Large intestine (tissue), 12 donors: ENCODE results near the gene ICA1L. TPM values are rescaled to one million over a fixed set of nuclear protein-coding genes. Genes with fewer than 3 reads are reported as not detected.
"Not testable (repeated sequence)": the region's sequence is repeated elsewhere in the genome, so short reads cannot be mapped to it uniquely, and the experiment has no call there.

Experiments
- DNase-seq, 2 donors: peaks; one replicate each; pipeline versions ENCODE4 v3.0.0 to v3.0.0-alpha.2; 2013
- H3K27ac ChIP-seq: one replicate; pipeline ENCODE4 v1.5.1; 2013; ENCODE audit warnings: low read length
- H3K27me3 ChIP-seq: 2 replicates; pipeline ENCODE4 v1.6.1; 2013; ENCODE audit warnings: low read length; ENCODE audit not compliant: control insufficient read depth, insufficient read depth
- H3K36me3 ChIP-seq: 2 replicates; pipeline ENCODE4 v1.6.1; 2013; ENCODE audit warnings: low read length; ENCODE audit not compliant: control insufficient read depth, insufficient read depth
- H3K4me1 ChIP-seq: one replicate; pipeline ENCODE4 v1.6.1; 2013; ENCODE audit warnings: low read length; ENCODE audit not compliant: control insufficient read depth, insufficient read depth
- H3K4me3 ChIP-seq: one replicate; pipeline ENCODE4 v1.5.1; 2013; ENCODE audit warnings: low read length
- H3K9me3 ChIP-seq: one replicate; pipeline ENCODE4 v1.6.1; 2013; ENCODE audit warnings: mild to moderate bottlenecking, low read depth, low read length, moderate library complexity; ENCODE audit not compliant: control insufficient read depth
- WGBS: methylation state at CpG from one replicate; pipeline ENCODE4 v1.1.5; 2013; ENCODE audit warnings: low lambda C conversion rate; ENCODE audit not compliant: insufficient coverage; 5-methylcytosine and 5-hydroxymethylcytosine counted together
- long read RNA-seq, 11 donors: transcript quantifications; one replicate each; lab custom pipeline, GENCODE V29; 2026
- polyA plus RNA-seq: library from polyadenylated mRNA; unstranded; fragments of 120-200 nt; gene quantifications from one replicate; pipeline ENCODE4 v1.2.1, GENCODE V29; 2013

ICA1L gene
- 10.7 TPM for polyA plus RNA-seq
- long read RNA-seq, donor 1: 0 reads
- long read RNA-seq, donor 2: 0 reads
- long read RNA-seq, donor 3: 0 reads
- long read RNA-seq, donor 4: 0 reads
- long read RNA-seq, donor 5: 0 reads
- long read RNA-seq, donor 6: 0 reads
- long read RNA-seq, donor 7: 0 reads
- long read RNA-seq, donor 8: 0 reads
- long read RNA-seq, donor 9: 0 reads
- long read RNA-seq, donor 10, partial matches to known transcripts: 0 of 1 reads
- long read RNA-seq, donor 10, other reads (novel, unspliced or antisense): 0 of 1 reads
- long read RNA-seq, donor 11, partial matches to known transcripts: 0 of 2 reads
- long read RNA-seq, donor 11, other reads (novel, unspliced or antisense): 0 of 2 reads

DNA sequence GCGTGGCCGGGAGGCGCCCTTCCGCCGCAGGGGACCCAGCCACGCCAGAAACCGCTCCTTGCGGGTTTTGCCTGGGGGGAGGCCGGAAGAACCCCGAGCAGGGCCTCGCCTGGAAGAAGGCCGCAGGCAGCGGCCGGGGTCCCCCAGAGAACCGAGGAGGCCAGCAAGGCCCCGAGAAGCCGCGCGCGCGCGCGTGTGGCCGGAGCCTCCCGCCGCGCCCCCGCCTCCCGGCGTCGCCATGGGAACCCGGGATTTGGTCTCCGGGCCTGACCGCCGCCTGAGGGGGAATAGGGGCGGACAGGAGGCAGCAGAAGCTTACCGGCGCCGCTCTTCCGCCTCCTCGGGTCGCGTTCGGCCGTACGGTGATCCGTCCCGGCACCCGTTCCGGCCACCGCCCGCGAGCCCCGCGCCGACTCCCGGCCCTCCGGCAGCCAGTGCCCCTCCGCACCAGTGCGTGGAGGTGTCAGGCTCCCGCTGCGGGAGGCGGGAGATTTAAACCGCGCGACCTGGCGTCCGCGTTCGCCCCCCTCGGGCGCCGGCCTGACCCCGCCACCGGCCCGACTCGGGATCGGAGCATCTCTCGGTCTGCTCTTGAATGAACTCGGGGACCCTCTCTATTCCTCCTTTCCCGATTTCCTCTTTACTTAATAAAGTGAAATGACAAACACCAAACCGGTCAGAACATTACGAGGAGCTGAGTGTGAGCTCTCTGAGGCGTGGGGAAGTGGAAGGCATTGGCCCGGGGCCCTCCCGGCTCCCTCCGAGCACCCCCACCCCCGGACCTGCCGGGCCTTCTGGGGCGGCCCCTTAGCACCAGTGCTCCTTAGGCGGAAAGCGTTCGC lies at the start of gene ICA1L:
TSS of gene ICA1L (minus strand) at position 467 of the 842 bp plus-strand sequence. CDS start 42,757 bp downstream, outside the sequence.
- no peaks in the 10 kb centered on the region for H3K36me3 ChIP-seq
- no peaks in the 10 kb centered on the region for H3K9me3 ChIP-seq
- peak; percentile 33 to 75 for DNase-seq
- no peaks in the 10 kb centered on the region for H3K27me3 ChIP-seq
- peak within 1 kb of the TSS; percentile 76 for H3K27ac ChIP-seq
- no CpG with 5 or more reads among the region's 93 CpGs for WGBS
- H3K4me3 ChIP-seq: peak within 1 kb of the TSS; percentile 64
- no peaks in the 10 kb centered on the region for H3K4me1 ChIP-seq

DNA sequence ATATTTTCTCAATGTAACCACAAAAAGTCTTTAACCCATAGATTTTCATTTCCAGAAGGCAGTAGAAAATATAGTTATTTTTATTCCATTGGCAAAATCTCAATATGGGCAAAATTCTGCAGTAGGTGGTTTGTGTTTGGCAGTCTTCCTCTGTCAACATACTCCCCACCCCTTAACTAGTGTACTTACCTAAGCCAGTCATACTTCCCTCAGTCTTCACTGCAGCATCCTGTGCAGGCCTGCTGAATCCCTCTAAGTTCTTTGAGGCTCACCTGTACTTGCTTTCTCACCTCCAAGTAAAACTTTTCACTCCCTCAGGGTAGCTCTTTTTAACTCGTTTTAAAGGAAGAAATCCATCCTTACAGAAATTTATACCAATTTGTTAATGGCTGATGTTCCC lies 47.3 kb upstream of the ICA1L start:
- no peak overlapping the region for H3K4me3 ChIP-seq
- no peaks in the 10 kb centered on the region for H3K27me3 ChIP-seq
- peaks cover 9% of the 10 kb centered on the region for H3K36me3 ChIP-seq
- no peak for DNase-seq
- no peak overlapping the region for H3K27ac ChIP-seq
- WGBS: no CpG with 5 or more reads among the region's 1 CpG
- H3K9me3 ChIP-seq: no peaks in the 10 kb centered on the region
- H3K4me1 ChIP-seq: no peaks in the 10 kb centered on the region

DNA sequence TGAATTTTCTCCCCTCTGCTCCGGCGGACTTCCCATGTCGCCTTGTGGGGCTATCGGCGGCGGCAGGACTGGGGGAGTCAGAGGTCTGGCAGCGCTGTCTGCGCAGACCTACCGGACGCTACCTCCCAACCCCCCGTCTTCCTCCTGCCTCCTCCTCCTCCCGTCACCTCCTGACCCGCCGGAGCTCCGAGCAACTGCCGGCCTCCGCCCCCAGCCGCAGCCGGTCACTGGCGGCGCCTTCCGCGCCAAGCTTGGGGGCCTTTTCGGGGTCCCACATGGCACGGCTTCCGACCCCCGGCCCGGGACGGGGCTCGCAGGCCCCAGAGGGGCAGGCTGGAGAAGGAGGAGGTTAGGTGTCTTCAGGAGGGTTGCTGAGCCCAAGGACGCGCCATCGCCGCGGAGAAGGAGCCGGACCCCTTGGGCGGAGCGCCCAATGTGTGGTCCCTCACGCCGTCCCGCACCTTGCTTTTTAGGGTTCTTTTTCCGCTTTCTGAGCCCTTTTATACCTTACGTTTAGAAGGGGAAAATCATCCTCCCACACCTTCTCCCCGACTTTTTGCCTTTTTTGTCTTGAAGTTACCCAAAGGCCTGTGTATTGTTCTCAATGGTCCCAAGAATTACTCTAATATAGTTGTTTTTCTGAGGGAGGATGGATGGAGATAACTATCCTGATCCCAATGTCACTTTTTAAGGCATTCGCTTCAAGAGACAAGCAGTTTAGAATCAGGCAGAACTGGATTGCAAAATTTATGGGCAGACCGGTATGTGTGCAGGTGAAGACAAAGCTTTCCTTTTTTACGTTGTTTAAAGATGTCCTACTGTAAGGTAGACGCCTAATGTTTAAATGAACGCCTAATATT lies 41.0 kb upstream of the ICA1L start:
- Histone ChIP-seq H3K27ac (peak overlapping the region; percentile 82), H3K4me3 (peak overlapping the region; percentile 62)
- H3K36me3 ChIP-seq, H3K4me1 ChIP-seq, H3K9me3 ChIP-seq, H3K27me3 ChIP-seq: not testable (repeated sequence)
- WGBS: no CpG with 5 or more reads among the region's 49 CpGs
- DNase-seq: peak in 1 of 2 donors; percentile 43

DNA sequence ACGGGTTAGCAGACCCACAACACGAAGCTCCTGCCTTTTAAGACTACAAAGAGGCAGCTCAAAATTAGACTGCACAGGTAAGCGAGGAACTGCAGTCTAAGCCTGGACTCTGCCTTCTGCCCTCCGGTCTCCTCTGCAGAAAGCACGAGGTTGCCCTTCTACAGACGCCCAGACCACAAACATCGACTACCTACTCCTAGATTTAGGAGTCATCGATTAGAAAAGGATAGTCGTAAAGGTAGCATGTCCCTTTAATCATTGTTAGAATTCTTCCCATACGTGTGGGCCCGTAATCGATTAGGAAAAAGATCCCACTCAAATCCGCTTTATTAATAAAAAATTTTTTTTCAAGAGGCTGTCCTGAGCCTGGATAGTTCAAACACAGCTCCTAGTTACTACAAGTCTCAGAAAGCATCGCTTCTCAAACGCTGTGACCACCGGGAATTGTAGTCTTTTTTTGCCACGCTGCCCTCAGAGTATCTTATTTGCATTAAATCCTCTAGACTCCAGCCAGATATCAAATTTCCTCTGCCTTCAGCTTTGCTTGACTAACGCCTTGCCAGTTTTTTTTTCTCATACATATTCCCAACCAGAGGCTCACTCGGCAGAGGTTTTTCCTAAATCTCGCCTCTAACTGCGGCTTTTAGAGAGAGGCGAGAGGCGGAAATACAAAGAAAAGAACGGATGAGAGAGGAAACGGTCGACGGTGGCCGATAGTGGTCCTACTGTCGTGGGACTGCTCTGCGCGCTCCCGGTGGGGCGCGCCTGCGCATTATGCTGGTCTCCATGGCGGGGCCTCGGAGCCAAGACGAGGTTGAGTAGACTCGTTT lies 40.2 kb upstream of the ICA1L start, which contains the start of the genes CARF and WDR12:
TSS of gene CARF (plus strand) at position 764 of the 830 bp plus-strand sequence. CDS start 29,628 bp downstream, outside the sequence.
TSS of gene WDR12 (minus strand) at position 162 of the 830 bp plus-strand sequence. CDS start 197 bp downstream, outside the sequence.
- Histone ChIP-seq H3K27ac (peak within 1 kb of the TSS; percentile 82), H3K36me3 (no peaks in the 10 kb centered on the region), H3K27me3 (no peaks in the 10 kb centered on the region), H3K4me1 (no peaks in the 10 kb centered on the region), H3K4me3 (peak within 1 kb of the TSS; percentile 62), H3K9me3 (no peaks in the 10 kb centered on the region)
- WGBS: 0% methylated on average over 5 of the region's 39 CpGs
- peak; percentile 93 to 98 for DNase-seq

DNA sequence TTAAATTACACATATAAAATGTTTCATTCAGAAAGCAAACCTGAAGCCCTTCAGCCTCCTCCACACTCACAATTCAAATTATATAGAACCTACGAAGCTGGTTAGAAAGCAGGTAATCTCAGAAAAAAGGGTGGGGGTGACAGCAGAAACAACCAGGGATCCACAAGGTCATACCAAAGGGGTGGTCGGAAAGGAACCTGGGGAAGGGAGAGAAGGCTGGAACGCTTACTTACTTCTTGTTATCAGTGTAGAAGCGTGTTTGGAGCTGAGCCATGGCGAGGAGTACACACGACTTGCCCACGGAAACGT lies 39.6 kb upstream of the ICA1L start:
- H3K27ac ChIP-seq: peak overlapping the region; percentile 82
- H3K27me3 ChIP-seq: no peaks in the 10 kb centered on the region
- no peaks in the 10 kb centered on the region for H3K4me1 ChIP-seq
- H3K9me3 ChIP-seq: no peaks in the 10 kb centered on the region
- DNase-seq: no peak
- 0% methylated on average over 1 of the region's 8 CpGs for WGBS
- peak overlapping the region; percentile 62 for H3K4me3 ChIP-seq
- H3K36me3 ChIP-seq: peaks cover 4% of the 10 kb centered on the region

DNA sequence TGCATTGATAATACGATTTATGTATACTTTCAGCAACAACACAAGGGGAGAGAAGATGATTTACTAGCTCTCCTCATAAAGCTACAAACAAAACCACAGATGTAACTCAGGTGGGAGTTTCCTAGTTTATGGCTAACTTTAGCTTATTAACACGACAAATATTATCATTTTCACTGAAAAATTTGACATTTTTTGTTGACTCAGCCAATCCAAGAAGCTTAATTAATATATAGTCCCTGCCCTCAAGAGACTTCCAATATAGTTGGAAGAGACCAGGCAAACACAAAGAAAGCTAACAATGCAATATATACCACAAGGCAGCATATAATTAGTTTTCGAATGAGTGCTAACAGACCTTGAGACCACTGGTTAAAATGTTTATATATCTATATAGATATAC lies 39.1 kb upstream of the ICA1L start:
- peak overlapping the region; percentile 82 for H3K27ac ChIP-seq

DNA sequence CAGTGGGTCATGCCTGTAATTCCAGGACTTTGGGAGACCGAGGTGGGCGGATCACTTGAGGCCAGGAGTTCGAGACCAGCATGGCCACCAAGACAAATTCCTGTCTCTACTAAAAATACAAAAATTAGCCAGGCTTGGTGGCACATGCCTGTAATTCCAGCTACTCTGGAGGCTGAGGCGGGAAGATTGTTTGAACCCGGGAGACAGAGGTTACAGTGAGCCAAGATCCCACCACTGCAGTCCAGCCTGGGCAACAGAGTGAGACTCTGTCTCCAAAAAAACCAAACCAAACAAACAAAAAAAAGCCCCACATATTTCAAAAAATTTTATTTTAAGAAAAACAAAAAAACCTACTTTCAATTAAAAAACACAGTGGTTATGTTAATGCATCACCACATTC lies 38.7 kb upstream of the ICA1L start:
- not testable (repeated sequence) for H3K27ac ChIP-seq, DNase-seq, H3K9me3 ChIP-seq, H3K27me3 ChIP-seq, H3K36me3 ChIP-seq, H3K4me1 ChIP-seq
- WGBS: no CpG with 5 or more reads among the region's 5 CpGs
- H3K4me3 ChIP-seq: peak overlapping the region; percentile 62

More for the DNA sequence above, 39.1 kb upstream of the ICA1L start:
- DNase-seq: no peak
- no peaks in the 10 kb centered on the region for H3K27me3 ChIP-seq
- 50% methylated on average over 1 of the region's 3 CpGs for WGBS
- peaks cover 4% of the 10 kb centered on the region for H3K36me3 ChIP-seq
- H3K9me3 ChIP-seq: no peaks in the 10 kb centered on the region
- H3K4me1 ChIP-seq: no peaks in the 10 kb centered on the region
- peak overlapping the region; percentile 62 for H3K4me3 ChIP-seq

DNA sequence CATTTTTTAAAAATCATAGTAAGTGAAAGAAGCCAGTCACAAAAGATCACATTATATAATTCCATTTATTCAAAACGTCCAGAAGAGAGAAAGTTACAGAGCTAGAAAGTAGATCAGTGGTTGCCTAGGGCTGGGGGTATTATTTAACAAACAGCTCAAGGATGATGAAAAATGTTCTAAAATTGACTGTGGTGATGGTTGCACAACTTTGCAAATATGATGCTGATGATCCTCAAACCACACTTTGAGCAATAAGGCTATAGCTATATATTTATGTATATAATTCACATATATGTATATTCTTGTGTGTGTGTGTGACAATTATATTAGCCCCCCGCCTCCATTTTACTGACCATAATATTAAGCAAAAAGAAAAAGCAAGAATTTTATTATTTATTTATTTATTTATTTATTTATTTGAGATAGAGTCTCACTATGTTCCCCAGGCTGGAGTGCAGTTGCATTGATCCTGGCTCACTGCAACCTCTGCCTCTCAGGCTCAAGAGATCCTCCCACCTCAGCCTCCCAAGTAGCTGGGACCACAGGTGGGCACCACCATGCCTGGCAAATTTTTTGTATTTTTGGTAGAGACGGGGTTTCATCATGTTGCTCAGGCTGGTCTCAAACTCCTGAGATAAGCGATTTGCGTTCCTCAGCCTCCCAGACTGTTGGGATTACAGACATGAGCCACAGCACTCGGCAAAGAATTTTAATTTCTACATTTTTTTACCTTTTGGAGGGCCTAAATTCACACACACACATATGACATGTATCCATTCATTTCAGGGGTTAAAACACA lies 38.0 kb upstream of the ICA1L start:
- no peak for DNase-seq
- H3K4me3 ChIP-seq: peak overlapping the region; percentile 62

DNA sequence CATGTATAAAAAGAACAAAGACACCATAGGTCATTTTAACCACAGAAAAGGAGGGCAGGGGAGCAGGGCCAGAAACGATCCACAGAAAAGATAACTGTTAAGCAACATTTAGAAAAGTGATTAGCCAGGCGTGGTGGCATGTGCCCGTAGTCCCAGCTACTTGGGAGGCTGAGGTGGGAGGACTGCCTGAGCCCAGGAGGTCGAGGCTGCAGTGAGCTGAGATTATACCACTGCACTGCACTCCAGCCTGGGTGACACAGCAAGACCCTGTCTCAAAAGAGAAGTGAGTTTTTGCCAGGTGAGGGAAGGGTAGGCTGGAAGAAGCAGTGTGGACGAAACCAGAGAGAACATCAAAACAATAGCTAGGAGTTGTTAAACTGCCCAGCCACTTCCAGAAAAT lies 36.6 kb upstream of the ICA1L start:
- H3K9me3 ChIP-seq: peaks cover 6% of the 10 kb centered on the region
- no peaks in the 10 kb centered on the region for H3K27me3 ChIP-seq
- H3K4me1 ChIP-seq: no peaks in the 10 kb centered on the region
- no peak for DNase-seq
- no peak overlapping the region for H3K27ac ChIP-seq
- no peak overlapping the region for H3K4me3 ChIP-seq
- peaks cover 11% of the 10 kb centered on the region for H3K36me3 ChIP-seq
- 100% methylated on average over 1 of the region's 5 CpGs for WGBS

More for the DNA sequence above, 38.0 kb upstream of the ICA1L start:
- Histone ChIP-seq H3K27ac (no peak overlapping the region), H3K36me3 (peaks cover 9% of the 10 kb centered on the region), H3K27me3 (no peaks in the 10 kb centered on the region), H3K9me3 (no peaks in the 10 kb centered on the region), H3K4me1 (no peaks in the 10 kb centered on the region)
- 95% methylated on average over 3 of the region's 6 CpGs for WGBS
